Thyroid gland (tissue), 4 donors: ENCODE results near the gene NUDT22. TPM values are rescaled to one million over a fixed set of nuclear protein-coding genes. Genes with fewer than 3 reads are reported as not detected.

Experiments
- DNase-seq, 2 donors: peaks; one replicate each; pipeline ENCODE4 v3.0.0-alpha.2; 2019
- H3K27ac ChIP-seq, 3 donors: fragments of 200-600 bp; sonication (generic); 1 replicate in 2 of 3; 2 replicates in 1 of 3; pipeline ENCODE4 v1.5.1; 2016 to 2019; ENCODE audit warnings: mild to moderate bottlenecking in 1 of 3, moderate library complexity in 1 of 3
- H3K27me3 ChIP-seq: fragments of 200-600 bp; sonication (generic); one replicate; pipeline ENCODE4 v1.5.1; 2019
- H3K36me3 ChIP-seq, 2 donors: fragments of 200-600 bp; sonication (generic); one replicate each; pipeline ENCODE4 v1.5.1; 2016 to 2019
- H3K4me1 ChIP-seq, 2 donors: fragments of 200-600 bp; sonication (generic); one replicate each; pipeline ENCODE4 v1.5.1; 2017 to 2019
- H3K4me3 ChIP-seq, 3 donors: fragments of 200-600 bp; sonication (generic); replicated peaks in 1 of 3; 1 replicate in 2 of 3; 2 replicates in 1 of 3; pipeline ENCODE4 v1.5.1; 2016; ENCODE audit warnings: mild to moderate bottlenecking in 1 of 3
- H3K9me3 ChIP-seq: fragments of 200-600 bp; sonication (generic); one replicate; pipeline ENCODE4 v1.5.1; 2017
- POLR2A ChIP-seq, 2 donors: fragments of 450-650 bp; IDR thresholded peaks; one replicate each; pipeline ENCODE4 v1.6.1; 2017; ENCODE audit warnings: antibody characterized with exemption in 2 of 2, mild to moderate bottlenecking in 2 of 2, moderate library complexity in 1 of 2
- WGBS, 2 donors: methylation state at CpG; one replicate each; pipeline ENCODE4 v1.1.5; 2017; 5-methylcytosine and 5-hydroxymethylcytosine counted together
- intact Hi-C: fragments of 100-400 bp; cut with DNase I; formaldehyde crosslinking; loops from one replicate; pipeline ENCODE4 v1.15.1; 2023
- total RNA-seq, 4 donors: library from RNA; depleted of rRNA; stranded (reverse); fragments of >200 nt; gene quantifications; one replicate each; pipeline ENCODE4 v1.2.3, GENCODE V29; 2016
- TF ChIP-seq, protein P1 (sequence below), 6 experiments: fragments of 200-600 bp in 3 of 6; fragments of 450-650 bp in 3 of 6; sonication (generic) in 3 of 6; IDR thresholded peaks; one replicate each; pipeline ENCODE4 v1.5.1; 2016 to 2019; ENCODE audit warnings: antibody characterized with exemption in 6 of 6, mild to moderate bottlenecking in 2 of 6, inconsistent platforms in 1 of 6, moderate library complexity in 1 of 6

The NUDT22 gene
- total RNA-seq, 4 donors from 2014 or later = 65.6 to 109 (median 94.4) TPM

DNA sequence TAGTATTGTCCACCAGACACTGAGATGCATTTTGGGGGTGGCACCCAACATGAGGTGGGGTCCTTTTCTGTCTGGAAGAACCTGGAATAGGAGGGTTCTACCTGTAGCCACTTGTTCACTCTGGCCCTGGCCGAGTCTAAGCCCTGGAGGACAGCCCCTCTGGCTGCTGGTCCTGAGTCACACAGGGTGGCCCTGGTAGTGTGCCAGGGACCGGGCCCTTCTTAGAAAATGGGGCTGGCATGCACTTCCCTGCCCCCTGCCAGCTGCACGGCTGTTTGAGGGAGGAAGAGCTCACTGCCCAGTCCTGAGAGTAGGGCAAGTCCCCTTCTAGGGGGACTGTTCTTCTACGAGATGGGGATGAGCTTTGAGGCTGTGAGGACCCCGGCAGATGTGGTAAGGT, 27.4 kb downstream of the NUDT22 start:
- intact Hi-C loops = no loop called here
- Histone ChIP-seq H3K36me3 (peaks cover 4 to 12% of the 10 kb centered on the region in 2 donors), H3K27ac (no peak overlapping the region), H3K4me1 (peaks cover 25% of the 10 kb centered on the region in 2 donors), H3K9me3 (no peaks in the 10 kb centered on the region), H3K4me3 (no peak overlapping the region), H3K27me3 (no peaks in the 10 kb centered on the region)
- 69 to 76% methylated on average over 4 to 5 of the region's 5 CpGs for WGBS, 2 donors
- DNase-seq = peak; percentile 45 to 54
- TF ChIP-seq, protein P1, sequence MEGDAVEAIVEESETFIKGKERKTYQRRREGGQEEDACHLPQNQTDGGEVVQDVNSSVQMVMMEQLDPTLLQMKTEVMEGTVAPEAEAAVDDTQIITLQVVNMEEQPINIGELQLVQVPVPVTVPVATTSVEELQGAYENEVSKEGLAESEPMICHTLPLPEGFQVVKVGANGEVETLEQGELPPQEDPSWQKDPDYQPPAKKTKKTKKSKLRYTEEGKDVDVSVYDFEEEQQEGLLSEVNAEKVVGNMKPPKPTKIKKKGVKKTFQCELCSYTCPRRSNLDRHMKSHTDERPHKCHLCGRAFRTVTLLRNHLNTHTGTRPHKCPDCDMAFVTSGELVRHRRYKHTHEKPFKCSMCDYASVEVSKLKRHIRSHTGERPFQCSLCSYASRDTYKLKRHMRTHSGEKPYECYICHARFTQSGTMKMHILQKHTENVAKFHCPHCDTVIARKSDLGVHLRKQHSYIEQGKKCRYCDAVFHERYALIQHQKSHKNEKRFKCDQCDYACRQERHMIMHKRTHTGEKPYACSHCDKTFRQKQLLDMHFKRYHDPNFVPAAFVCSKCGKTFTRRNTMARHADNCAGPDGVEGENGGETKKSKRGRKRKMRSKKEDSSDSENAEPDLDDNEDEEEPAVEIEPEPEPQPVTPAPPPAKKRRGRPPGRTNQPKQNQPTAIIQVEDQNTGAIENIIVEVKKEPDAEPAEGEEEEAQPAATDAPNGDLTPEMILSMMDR (IDR thresholded peaks at IDR 0.05) = no peak
- no peak for TF ChIP-seq POLR2A (IDR thresholded peaks at IDR 0.05)

DNA sequence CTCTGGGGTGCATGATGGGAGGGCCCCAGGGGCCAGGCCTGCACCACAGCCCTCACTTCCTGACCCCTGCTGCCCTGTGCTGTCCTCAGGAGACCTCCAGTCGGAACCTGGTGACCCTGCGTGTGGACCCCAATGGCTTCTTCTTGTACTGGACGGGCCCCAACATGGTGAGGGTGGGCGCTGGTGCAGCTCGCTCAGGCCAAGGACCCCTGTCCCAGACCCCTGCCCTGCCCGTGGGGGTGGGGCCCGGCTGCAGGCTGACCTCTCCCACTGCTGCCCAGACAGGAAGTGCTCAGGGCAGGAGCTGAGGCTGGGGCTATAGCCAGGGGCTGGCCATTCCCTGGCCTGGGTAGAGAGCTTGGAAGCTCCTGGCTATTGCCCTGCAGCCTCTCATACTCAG, 28.3 kb downstream of the NUDT22 start:
- intact Hi-C loops = no loop called here
- Histone ChIP-seq H3K9me3 (no peaks in the 10 kb centered on the region), H3K36me3 (peaks cover 11 to 20% of the 10 kb centered on the region in 2 donors), H3K27me3 (no peaks in the 10 kb centered on the region), H3K27ac (no peak overlapping the region), H3K4me3 (no peak overlapping the region), H3K4me1 (peaks cover 25% of the 10 kb centered on the region in 2 donors)
- WGBS, 2 donors = 89 to 96% methylated on average over 6 to 7 of the region's 7 CpGs
- TF ChIP-seq, protein P1 (IDR thresholded peaks at IDR 0.05) = no peak
- TF ChIP-seq POLR2A (IDR thresholded peaks at IDR 0.05) = no peak
- DNase-seq = no peak

- Histone ChIP-seq H3K4me3 (no peak overlapping the region), H3K27ac (no peak overlapping the region), H3K36me3 (peaks cover 12 to 20% of the 10 kb centered on the region in 2 donors), H3K27me3 (no peaks in the 10 kb centered on the region), H3K4me1 (peaks cover 22 to 25% of the 10 kb centered on the region in 2 donors), H3K9me3 (no peaks in the 10 kb centered on the region)
- TF ChIP-seq, protein P1 (IDR thresholded peaks at IDR 0.05) = no peak
- TF ChIP-seq POLR2A (IDR thresholded peaks at IDR 0.05) = no peak
- 95 to 98% methylated on average over 29 to 30 of the region's 35 CpGs for WGBS, 2 donors
- intact Hi-C loops = no loop called here
- DNase-seq = no peak
These were observed 29.4 kb downstream of the NUDT22 start for GRCh38 chr11:64255135-64256128.

DNA sequence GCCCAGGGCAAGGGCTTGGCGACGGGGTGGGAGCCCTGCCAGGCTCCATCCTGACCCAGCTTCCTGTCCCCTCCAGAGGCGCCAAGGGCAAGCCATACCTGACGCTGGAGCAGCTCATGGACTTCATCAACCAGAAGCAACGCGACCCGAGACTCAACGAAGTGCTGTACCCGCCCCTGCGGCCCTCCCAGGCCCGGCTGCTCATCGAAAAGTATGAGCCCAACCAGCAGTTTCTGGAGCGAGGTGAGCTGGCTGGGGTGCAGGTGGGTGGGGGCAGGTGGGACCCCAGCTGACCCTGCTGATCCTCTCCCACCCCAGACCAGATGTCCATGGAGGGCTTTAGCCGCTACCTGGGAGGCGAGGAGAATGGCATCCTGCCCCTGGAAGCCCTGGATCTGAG, 30.2 kb downstream of the NUDT22 start:
- 90% methylated on average over 12 of the region's 15 CpGs; no CpG with 5 or more reads in 1 of the 2 donors for WGBS, 2 donors
- intact Hi-C loops = no loop called here
- no peaks in the 10 kb centered on the region for H3K9me3 ChIP-seq
- peaks cover 15 to 18% of the 10 kb centered on the region in 2 donors for H3K4me1 ChIP-seq
- H3K27me3 ChIP-seq = no peaks in the 10 kb centered on the region
- no peak for DNase-seq
- no peak for TF ChIP-seq POLR2A (IDR thresholded peaks at IDR 0.05)
- TF ChIP-seq, protein P1 (IDR thresholded peaks at IDR 0.05) = no peak
- no peak overlapping the region for H3K27ac ChIP-seq
- peaks cover 12 to 20% of the 10 kb centered on the region in 2 donors for H3K36me3 ChIP-seq
- no peak overlapping the region for H3K4me3 ChIP-seq

DNA sequence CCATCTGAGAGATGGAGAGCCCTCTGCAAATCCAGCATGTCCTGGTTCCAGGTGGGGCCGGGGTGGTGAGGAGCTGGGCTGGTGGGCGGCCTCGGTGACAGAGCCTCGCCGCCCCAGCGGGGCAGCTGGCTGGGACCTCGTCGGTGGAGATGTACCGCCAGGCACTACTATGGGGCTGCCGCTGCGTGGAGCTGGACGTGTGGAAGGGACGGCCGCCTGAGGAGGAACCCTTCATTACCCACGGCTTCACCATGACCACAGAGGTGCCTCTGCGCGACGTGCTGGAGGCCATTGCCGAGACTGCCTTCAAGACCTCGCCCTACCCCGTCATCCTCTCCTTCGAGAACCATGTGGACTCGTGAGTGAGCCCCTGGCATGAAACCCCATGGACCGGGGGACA, 32.3 kb downstream of the NUDT22 start:
- intact Hi-C loops = no loop called here
- no peak for DNase-seq
- 89 to 90% methylated on average over 15 to 24 of the region's 24 CpGs for WGBS, 2 donors
- TF ChIP-seq POLR2A (IDR thresholded peaks at IDR 0.05) = no peak
- TF ChIP-seq, protein P1 (IDR thresholded peaks at IDR 0.05) = no peak
- Histone ChIP-seq H3K27ac (no peak overlapping the region), H3K27me3 (no peaks in the 10 kb centered on the region), H3K4me1 (peaks cover 0 to under 1% of the 10 kb centered on the region in 2 donors), H3K4me3 (no peak overlapping the region), H3K9me3 (no peaks in the 10 kb centered on the region), H3K36me3 (peaks cover 24 to 32% of the 10 kb centered on the region in 2 donors)
